ENCODE results near the gene L1CAM. TPM values are rescaled to one million over a fixed set of nuclear protein-coding genes. Genes with fewer than 3 reads are reported as not detected.

Gene L1CAM
- total RNA-seq, 2 donors from 2014 or later: 4.3 to 8.8 TPM

- no peaks in the 10 kb centered on the region for H3K9me3 ChIP-seq
- H3K4me3 ChIP-seq: no peak overlapping the region
- peaks cover 5% of the 10 kb centered on the region for H3K27me3 ChIP-seq
- intact Hi-C loops (cut with DNase I): no loop called here
- H3K4me1 ChIP-seq: no peaks in the 10 kb centered on the region
- TF ChIP-seq, protein P1, sequence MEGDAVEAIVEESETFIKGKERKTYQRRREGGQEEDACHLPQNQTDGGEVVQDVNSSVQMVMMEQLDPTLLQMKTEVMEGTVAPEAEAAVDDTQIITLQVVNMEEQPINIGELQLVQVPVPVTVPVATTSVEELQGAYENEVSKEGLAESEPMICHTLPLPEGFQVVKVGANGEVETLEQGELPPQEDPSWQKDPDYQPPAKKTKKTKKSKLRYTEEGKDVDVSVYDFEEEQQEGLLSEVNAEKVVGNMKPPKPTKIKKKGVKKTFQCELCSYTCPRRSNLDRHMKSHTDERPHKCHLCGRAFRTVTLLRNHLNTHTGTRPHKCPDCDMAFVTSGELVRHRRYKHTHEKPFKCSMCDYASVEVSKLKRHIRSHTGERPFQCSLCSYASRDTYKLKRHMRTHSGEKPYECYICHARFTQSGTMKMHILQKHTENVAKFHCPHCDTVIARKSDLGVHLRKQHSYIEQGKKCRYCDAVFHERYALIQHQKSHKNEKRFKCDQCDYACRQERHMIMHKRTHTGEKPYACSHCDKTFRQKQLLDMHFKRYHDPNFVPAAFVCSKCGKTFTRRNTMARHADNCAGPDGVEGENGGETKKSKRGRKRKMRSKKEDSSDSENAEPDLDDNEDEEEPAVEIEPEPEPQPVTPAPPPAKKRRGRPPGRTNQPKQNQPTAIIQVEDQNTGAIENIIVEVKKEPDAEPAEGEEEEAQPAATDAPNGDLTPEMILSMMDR (IDR thresholded peaks at IDR 0.05): no peak
- H3K36me3 ChIP-seq: no peaks in the 10 kb centered on the region
- H3K27ac ChIP-seq: no peak overlapping the region
- no peak overlapping the region for H3K9ac ChIP-seq (ENCODE audit: low read depth in 2 of 2, low read length in 2 of 2)
- DNase-seq: no peak
Observed at GRCh38 chrX:153921511-153922446, 35.8 kb upstream of the L1CAM start.

GRCh38 chrX:153921070-153921469 lies 35.1 kb upstream of the L1CAM start:
- H3K27me3 ChIP-seq: peaks cover 5% of the 10 kb centered on the region
- H3K27ac ChIP-seq: no peak overlapping the region
- H3K4me3 ChIP-seq: no peak overlapping the region
- no peaks in the 10 kb centered on the region for H3K9me3 ChIP-seq
- no peak for DNase-seq
- TF ChIP-seq, protein P1 (IDR thresholded peaks at IDR 0.05): no peak
- no peaks in the 10 kb centered on the region for H3K36me3 ChIP-seq
- intact Hi-C loops (cut with DNase I): no loop called here
- no peak overlapping the region for H3K9ac ChIP-seq (ENCODE audit: low read depth in 2 of 2, low read length in 2 of 2)
- no peaks in the 10 kb centered on the region for H3K4me1 ChIP-seq

- Histone ChIP-seq H3K4me3 (no peak overlapping the region), H3K27ac (no peak overlapping the region), H3K27me3 (peaks cover 5% of the 10 kb centered on the region), H3K9ac (ENCODE audit: low read depth in 2 of 2, low read length in 2 of 2) (no peak overlapping the region), H3K4me1 (no peaks in the 10 kb centered on the region), H3K36me3 (no peaks in the 10 kb centered on the region), H3K9me3 (no peaks in the 10 kb centered on the region)
- no peak for DNase-seq
- intact Hi-C loops (cut with DNase I): no loop called here
- TF ChIP-seq, protein P1 (IDR thresholded peaks at IDR 0.05): no peak
Observed at GRCh38 chrX:153920546-153920945, 34.6 kb upstream of the L1CAM start.

- Histone ChIP-seq H3K27ac (no peak overlapping the region), H3K27me3 (peaks cover 5% of the 10 kb centered on the region), H3K9ac (ENCODE audit: low read depth in 2 of 2, low read length in 2 of 2) (no peak overlapping the region), H3K4me1 (no peaks in the 10 kb centered on the region), H3K4me3 (no peak overlapping the region), H3K9me3 (no peaks in the 10 kb centered on the region), H3K36me3 (no peaks in the 10 kb centered on the region)
- DNase-seq: no peak
- TF ChIP-seq, protein P1 (IDR thresholded peaks at IDR 0.05): no peak
- intact Hi-C loops (cut with DNase I): no loop called here
Observed at GRCh38 chrX:153919281-153919680, 33.3 kb upstream of the L1CAM start.

GRCh38 chrX:153917869-153918268 lies 31.9 kb upstream of the L1CAM start:
- no peak overlapping the region for H3K9ac ChIP-seq (ENCODE audit: low read depth in 2 of 2, low read length in 2 of 2)
- DNase-seq: no peak

More at GRCh38 chrX:153917869-153918268, 31.9 kb upstream of the L1CAM start:
- H3K36me3 ChIP-seq: no peaks in the 10 kb centered on the region
- intact Hi-C loops (cut with DNase I): no loop called here
- TF ChIP-seq, protein P1 (IDR thresholded peaks at IDR 0.05): no peak
- no peak overlapping the region for H3K27ac ChIP-seq
- H3K4me1 ChIP-seq: no peaks in the 10 kb centered on the region
- H3K4me3 ChIP-seq: no peak overlapping the region
- H3K9me3 ChIP-seq: no peaks in the 10 kb centered on the region
- peaks cover 5% of the 10 kb centered on the region for H3K27me3 ChIP-seq
